Activated CD4-positive, CD25-positive, alpha-beta regulatory T cell treated with anti-CD3 and anti-CD28 coated beads, Interleukin-2, amount 50 U/mL, for 72 hours (primary cell): ENCODE data around the gene TREML1.
"Not testable (repeated sequence)": the region's sequence is repeated elsewhere in the genome, so short reads cannot be mapped to it uniquely, and the experiment has no call there.

Source experiments
- DNase-seq: peaks from one replicate; pipeline ENCODE4 v3.0.0; 2021

Gene TREML1, protein sequence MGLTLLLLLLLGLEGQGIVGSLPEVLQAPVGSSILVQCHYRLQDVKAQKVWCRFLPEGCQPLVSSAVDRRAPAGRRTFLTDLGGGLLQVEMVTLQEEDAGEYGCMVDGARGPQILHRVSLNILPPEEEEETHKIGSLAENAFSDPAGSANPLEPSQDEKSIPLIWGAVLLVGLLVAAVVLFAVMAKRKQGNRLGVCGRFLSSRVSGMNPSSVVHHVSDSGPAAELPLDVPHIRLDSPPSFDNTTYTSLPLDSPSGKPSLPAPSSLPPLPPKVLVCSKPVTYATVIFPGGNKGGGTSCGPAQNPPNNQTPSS

DNA sequence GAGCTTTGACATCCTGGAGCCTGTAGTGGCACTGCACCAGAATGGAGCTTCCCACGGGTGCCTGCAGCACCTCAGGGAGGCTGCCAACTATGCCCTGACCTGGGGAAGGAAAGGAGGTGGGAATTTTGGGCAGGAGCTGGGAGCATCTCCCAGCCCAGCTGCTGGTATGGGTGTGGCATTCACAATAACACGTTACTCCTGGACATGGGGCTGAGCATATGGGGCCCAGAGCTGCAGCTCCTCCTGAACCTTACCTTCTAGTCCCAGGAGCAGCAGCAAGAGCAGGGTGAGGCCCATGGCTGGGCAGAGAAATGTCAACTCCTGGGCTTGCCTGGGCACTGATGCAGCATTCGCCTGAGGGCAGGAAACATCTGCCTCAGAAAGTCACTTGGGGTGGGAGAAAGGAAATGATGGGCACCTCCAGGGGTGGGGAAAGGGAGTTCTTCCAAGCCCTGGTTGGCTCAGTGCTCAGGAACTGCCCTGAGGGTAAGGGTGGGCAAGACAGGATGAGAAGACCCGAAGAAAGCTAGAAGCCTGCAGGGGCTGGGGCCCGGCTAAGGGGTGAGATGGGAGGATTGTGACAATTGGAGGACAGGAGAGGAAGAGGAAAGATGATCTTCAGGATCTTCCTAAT, at the start of gene TREML1:
Gene TREML1 (minus strand): TSS at position 356 of the 634 bp plus-strand sequence. CDS start 59 bp downstream, at position 297.
- DNase-seq = no peak

DNA sequence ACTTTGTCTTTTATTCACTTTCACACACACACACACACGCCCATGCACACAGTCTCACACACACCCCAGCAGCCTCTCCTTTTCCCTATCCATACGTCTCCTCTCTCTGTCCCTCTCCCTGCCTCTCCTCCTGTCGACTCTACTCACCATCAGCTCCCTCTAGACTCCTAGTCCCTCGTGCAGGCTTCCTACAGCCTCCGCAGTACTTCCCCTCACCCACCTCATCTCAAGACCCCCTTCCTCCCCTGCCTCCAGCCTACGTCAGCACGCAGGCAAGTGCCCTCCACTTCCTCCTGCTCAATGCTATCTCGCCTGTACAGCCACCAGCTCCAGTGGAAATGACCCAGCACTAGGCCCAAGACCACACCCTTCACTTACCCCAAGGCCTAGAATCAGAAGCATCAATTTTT, 47.6 kb upstream of the TREML1 start:
- DNase-seq = no peak

DNA sequence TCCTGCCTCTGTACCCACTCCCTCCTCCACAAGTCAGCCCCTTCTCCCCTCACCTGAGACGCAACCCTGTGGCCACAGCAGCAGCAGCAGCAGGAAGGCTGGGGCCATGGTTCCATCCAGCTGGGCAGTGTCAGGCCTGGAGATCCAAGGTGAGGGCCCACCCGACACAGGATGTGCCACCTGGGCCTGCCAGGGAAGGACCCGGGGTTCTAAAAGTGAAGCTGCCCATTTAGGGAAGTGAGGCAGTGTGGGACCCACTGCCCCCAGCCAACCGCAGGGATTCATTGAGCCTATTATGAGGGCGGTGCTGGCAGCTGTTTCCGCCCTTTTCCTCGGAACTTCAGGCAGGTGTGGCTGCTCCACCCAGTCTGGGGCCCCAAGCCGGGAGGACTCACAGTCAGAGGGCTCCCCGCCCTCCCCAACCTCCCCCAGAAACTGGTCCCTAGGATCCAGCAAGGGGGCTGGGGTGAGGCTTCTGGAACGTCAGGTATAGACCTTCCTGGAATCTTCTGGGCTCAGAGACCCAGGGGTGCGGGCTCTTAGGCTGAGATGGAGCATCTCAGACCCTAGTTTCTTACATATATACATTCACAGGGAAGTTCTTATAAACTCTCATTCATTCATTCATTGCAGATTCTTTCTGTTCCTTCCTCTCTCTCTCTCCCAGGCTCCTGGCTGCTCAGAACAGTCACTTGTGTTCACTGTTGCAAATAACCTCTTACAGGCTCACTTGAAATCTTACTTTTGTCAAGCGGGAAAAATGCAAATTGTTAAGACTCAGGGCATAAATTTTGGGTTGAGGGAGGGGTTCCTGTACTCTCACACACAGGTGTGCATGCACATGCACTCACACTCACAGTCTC, 47.0 kb upstream of the TREML1 start, which contains the start of gene TREML2:
Gene TREML2 (minus strand): TSS at position 249 of the 863 bp plus-strand sequence. CDS start 141 bp downstream, at position 108.
- no peak for DNase-seq

DNA sequence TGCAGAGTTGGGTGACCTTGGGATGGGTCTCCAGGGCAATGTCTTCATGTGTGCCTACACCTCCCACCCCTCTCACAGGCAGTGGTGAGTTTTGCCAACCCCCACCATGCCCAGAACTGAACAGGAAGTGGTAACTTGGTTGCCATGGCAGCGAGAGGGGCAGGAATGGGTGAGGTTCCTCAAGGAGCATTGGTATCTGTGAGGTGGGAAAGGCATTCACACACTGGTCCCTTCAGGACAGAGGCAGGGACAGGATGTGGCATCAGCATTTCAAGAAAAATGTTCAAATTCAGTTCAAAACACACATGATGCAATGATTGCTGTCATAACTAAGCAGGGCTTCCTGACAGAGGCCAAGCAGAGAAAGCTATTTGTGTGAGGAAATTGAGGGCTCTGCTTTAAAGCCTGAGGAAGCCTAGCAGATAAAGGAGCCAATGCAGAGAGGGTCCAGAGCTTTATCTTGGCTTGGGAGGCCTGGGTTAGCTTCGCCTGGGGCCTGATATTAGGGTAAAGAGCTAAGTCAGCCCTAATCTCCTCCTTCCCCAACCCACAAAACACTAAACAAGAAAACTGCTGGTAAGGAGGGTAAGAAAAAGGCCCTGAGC, 46.3 kb upstream of the TREML1 start:
- DNase-seq = peak; percentile 47

DNA sequence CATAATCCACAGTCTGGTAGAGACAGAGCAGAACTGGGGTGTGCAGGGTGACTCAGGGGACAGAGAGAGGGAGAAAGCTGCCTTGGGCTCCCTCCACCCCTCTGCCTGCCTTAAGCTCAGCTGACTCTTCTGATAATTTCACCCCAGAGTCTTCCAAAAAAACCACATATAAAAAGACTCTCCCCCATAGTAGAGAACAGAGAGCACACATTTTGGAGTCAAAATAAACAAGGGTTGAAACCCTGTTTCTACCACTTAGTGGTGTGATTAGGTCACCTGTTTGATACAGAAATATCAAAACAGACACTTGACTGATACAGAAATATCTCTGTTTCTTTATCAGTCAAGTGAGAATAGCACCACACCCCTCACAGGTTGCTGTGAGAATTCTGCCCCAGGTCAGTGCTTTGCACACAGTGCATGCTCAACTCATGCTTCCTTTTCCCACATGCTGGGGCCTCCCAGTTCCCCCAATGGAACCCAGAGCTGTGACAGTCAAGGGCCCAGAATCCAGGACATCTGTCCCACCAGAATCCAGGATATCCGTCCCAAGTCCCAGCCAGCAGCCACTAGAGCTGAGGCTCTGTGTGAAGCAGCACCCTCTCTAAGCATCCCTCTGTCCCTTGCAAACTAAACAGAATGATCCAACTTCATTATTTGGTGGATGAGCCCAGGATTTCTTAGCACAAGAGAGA, 45.6 kb upstream of the TREML1 start:
- no peak for DNase-seq

DNA sequence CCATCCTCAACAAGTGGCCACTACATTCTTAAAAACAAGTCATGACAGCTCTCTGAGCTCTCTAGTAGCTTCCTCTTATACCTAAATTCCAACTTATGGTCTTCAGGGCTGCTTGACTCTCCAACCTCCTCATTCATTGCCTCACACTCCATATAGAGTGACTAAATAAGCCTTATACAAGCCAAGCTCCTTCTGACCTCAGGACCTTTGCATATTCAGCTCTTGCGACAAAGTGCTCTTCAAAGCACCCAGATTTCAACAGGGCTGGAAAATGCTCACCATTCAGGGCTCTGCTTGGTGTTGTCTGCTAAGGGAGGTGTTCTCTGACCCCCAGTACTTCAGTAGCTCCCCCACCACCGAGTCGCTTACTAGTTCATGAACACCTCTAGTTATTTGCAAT, 43.1 kb upstream of the TREML1 start:
- DNase-seq = no peak

DNA sequence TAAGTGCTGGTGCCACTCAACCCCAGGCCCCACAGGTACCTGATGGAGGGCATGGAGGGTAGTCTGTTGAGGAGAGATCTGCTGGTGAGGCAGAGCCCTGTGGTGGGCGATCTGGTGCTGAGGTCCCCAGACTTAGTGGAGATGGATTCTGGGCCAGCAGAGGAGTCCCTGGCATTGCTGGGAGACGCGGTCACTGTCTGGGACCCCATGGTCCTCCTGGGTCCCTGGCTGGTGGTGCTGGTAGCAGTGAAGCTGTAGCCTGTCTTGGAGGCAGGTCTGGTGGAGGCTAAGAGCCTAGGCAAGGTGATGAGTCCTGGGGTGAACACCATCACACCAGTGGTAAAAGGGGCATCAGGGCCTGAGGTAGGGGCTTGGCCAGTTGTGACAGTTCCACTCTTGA, 40.2 kb upstream of the TREML1 start:
- no peak for DNase-seq

DNA sequence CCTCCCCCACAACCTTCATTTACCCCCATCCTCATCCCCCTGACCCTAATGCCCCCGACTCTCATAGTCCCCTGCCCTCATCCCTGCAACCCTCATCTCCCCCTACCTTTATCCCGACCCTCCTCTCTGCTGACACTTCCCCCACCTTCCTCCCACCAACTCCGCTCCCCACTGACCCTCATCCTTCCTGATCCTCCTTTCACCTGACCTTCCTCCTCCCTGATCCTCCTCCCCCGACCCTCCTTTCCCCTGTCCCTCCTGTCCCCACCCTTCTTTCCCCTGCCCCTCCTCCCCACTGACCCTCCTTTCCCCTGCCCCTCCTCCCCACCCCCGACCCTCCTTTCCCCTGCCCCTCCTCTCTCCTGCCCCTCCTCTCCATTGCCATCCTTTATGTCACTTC, 39.7 kb upstream of the TREML1 start:
- DNase-seq = no peak

DNA sequence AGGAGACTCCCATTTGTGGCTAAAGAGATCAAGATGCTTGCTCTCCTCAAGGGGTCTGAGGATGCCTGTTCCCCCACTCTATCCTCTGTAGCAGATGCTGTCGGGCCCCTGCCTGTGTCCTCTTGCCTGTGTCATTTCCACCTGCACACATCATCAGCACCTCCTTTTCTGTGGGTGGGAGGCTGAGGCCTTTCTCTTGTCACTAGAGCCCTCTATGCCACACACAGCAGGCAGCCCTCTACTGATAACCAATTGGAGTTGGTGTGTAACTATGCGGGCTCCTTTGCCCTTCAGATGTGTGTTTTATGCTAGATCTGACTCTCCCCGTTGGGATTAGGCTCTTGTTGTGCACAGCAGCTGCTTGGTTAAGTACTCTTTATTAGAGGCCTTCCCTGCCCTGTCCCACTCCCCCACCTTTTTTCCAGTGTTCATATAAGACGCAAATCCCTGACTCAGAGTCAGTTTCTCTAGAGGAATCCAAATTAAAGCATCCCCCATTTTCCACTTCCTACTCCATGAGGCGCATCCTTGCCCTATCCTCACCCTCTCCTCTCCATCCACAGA, 39.1 kb upstream of the TREML1 start:
- no peak for DNase-seq

DNA sequence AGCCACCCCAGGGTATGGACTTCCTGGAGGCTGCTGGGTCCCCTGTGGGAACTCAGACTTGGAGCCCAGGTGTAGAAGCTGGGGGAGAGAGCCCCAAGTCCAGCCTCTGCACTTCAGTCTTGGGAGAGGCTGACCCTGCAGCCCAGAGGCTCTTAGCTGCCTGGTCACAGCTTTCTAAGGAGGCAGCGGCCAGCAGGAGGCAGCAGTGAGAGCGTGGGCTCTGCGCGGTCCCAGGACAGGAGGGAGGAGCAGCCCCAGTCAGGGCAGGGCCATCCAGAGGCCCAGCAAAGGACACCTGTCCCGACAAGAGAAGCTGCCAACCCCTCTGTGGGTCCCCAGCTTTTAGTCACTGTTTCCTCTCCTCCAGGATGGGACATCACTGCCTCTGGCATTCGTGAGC, 37.4 kb upstream of the TREML1 start:
- no peak for DNase-seq

DNA sequence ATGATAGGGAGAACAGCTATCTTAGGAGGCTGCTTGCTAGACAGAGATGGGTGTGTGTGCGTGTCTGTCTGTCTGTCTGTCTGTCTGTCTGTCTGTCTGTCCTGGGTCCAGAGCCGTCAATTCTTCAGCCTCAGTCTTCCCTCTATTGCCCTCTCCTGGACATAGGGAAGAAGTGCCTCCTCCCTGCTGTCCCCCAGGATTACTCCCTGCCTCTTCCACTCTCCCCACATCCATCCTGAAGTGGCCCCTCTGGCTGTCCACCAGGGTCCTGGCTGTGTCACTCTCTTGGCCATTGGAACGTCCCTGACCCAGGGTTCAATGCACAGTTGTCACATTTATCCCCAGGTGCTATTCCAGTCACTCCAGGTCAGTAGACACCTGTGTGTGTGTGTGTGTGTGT, 36.6 kb upstream of the TREML1 start:
- DNase-seq = no peak

DNA sequence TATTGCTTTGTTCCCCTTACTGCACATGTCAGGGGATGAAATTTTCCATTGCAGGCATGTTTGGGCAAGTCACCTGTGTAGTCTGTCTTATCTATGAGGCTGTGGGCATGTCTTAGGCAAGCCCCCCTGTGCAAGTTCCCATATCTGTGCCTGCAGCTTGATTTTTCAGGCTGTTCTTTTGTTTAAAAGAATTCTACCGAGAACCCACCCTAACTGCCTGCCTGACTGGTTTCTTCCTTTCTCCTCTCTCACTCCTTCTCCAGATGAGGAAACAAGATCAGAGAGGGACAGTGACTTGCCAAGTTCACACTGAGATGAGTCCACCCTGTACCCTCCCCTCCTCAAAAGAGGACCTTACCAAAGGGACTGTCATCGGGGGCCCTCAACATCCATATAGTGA, 35.8 kb upstream of the TREML1 start:
- no peak for DNase-seq

DNA sequence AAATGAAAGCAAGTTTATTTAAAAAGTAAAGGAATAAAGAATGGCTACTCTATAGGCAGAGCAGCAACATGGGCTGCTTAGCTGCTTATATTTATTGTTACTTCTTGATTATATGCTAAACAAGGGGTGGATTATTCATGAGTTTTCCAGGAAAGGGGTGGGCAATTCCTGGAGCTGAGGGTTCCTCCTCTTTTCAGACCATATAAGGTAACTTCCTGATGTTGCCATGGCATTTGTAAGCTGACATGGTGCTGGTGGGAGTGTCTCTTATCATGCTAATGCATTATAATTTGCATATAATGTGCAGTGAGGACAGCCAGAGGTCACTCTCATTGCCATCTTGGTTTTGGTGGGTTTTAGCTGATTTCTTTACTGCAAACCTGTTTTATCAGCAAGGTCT, 34.9 kb upstream of the TREML1 start:
- DNase-seq = not testable (repeated sequence)

DNA sequence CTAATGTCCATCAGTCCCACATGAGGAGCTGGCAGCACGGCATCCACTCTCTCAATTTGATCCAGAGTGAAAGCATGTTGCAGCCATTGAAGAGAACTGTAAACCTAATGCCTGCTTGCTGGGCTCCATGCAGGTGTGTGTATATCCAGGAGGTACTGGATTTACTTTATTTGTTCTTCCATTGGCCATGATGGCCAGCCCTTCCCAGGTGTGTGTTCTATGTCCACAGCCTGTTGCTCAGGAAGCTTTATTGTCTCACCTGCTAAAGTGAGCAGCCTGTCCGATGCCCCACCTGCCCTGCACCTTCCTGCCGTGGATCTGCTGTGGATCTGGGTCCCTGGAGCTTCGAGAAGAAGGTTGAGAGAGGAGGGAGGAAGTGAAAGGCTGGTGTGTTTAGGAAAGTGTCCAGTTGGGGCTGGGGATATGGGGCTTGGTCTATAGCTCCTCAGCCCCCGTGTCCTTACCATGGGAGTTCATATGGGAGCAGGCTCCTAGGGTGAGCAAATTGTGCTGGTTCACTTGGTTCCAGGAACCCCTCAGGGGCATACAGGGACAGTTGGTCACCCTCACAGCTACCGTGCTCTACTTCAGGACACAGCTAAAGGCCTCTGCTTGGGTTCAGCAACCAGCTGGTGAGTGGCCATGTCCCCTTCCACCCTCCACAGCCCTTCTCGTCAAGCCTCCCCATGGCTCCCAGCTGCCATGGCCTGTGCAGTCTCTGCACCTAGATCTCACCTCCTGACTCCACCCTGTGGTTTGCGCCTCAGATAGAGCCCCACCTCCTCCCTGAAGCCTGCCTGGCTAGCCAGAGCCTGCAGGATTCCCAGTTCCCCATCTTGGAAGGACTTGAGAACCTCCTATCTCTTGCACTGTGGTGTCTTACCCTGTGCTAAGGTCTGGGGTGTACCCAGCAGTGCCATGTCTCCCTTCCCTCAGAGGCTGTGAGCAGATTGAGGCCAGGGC, 34.1 kb upstream of the TREML1 start:
- DNase-seq = no peak

DNA sequence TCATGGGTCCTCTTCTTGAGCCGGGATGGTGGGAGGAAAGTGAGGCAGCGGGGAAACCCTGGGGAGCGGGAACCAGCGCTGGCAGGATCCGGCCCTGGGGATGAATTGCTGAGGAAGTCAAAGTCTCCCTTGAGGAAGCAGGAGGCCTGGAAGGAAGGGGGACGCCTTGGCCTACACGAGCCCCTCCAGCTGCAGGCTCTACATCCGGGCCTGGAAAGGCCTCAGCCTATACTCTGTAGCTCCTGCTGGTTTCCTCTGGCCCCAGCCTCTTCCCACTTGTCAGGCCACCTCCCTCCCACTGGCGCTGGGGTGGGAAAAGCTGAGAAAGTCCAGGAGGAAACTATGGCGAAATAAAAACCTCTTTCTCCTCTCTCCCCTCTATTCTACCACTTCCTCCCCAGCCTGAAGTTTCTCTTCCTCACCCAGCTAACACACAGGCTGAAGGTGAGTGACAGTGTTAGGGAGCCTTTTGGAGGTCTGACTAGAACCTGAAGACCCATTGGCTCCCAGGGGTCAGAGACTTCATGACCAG, 31.9 kb upstream of the TREML1 start:
- no peak for DNase-seq

DNA sequence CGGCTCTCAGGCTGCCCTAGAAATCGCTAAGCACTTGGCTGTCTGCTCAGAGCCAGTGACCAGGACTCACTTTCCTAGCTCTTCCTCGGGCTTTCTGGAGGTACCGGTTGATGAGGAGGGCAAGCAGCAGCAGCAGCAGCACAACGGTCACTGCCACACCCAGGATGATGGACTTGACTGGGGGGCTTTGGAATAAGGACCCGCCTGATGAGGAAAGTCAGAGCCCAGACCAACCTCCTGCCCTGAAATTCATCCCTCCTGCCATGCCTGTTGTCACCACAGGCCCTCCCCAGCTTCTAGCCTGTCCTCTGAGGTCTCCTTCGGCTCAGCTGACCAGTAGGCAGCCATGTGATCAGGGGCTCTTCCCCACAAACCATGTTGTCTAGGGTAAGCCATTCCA, 30.6 kb upstream of the TREML1 start:
- no peak for DNase-seq

DNA sequence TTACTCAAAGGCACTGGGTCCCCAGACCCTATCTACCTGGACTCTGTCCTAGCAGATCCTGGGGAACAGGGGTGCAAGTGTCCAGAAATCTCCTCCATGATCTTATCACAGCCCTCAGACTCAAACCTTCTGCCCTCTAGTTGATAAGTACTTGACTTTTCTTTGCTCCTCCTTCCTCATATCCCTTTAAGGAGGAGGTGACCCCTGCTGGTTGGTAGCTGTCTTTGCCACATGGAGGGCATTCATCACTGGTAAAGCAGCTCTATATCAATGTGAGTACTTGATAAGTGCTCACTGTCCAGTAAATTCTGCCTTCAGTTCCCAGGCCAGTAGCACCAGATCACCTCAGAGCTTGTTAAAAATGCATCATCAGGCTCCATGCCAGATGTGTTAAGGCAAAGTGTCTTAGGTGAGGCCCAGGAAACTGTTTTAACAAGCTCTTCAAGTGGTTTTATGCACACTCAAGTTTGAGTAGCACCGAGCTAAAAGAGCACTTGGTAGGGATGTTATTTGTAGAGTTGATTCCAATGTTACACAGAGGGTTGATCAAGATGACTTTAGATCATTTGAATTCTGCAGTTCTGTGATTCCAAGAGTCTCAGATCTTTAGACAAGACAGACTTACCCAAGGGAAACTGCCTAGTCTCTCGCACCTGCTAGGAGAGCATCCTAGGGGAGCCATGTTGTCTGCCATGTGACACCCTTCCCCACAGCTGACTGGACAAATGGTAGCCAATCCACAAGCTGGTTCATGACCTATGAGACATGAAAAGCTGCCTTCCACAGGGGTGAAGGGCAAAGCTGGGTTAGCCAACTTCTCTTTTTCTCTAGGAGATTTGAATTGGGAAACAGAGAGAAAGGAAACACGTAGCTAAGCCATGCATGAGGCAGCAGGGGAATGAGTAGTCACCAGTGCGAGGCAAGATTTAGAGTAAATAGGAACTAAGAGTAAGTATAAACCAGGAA, 28.2 kb upstream of the TREML1 start:
- DNase-seq = no peak

DNA sequence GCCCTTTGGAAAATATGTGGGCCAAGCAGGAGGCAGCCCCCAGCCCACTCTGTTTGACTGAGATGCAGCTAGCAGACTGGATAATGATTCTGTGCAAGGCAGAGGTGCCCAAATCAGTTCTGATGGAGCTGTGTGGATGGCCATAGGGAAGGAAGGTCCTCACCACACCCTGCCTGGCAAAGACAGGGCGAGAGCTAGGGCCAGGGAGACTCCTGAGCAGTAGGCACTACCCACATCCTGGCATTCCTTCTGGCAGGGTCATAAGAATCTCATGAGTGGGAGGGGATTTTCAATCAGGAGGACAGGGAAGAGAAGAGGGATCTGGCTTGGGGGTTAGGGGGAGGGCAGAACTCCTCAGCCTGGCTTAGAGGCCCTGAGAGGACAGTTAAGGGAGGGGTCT, 27.4 kb upstream of the TREML1 start:
- no peak for DNase-seq

DNA sequence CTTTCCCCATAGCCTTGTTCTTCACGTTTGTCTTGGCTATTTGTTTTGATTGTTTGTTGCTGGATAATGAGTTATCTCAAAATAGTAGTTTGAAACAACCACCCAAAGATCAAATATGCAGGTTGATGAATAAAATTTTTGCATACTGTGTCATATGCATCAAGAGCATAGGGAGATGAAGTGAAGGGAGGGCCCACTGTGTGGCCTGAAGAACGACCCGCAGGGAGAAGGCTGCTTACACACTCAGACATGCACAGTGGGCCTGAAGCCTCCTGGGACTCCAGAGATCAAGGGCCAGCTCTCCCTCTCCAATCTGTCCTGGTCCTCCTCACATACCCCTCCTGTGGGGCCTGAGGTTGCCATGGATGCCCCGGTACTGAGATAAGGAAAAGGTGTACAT, 25.0 kb upstream of the TREML1 start:
- DNase-seq = no peak

DNA sequence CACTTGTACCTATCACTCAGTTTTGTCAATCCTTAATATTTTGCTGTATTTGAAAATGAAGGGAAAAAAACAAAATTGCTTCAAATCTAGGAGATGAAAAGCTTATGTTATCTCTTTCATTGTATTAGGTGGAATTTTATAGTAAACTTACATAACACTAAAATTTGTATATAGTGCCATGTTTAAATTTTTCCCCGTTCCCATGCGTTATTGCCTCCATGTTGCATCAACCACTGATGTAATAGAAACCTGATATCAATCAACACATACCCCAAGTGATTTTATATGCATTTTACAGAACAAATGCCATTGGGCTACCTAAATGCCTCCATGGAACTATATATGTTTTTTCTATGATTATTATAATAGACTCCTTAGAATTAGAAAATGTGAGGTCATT, 23.5 kb upstream of the TREML1 start:
- DNase-seq = no peak
